ENCODE measurements around the gene HTT.

- no peak for TF ChIP-seq CTCF (conservative IDR thresholded peaks at IDR 0.05; ENCODE audit: low read depth, low read length)
- no peak for TF ChIP-seq EZH2 (IDR thresholded peaks at IDR 0.05; ENCODE audit: low read length, unreplicated experiment)
Measured at GRCh38 chr4:3135155-3136011, 60.9 kb downstream of the HTT start.
